Renal cortical epithelial cell (primary cell): ENCODE results near the gene SFMBT2. TPM values are rescaled to one million over a fixed set of nuclear protein-coding genes. Genes with fewer than 3 reads are reported as not detected.
A peak's percentile ranks its signal among the peaks of the same experiment; 100 is the strongest.
"Not testable (repeated sequence)": the region's sequence is repeated elsewhere in the genome, so short reads cannot be mapped to it uniquely, and the experiment has no call there.

ENCODE experiments used
- DNase-seq: peaks from one replicate; pipeline ENCODE4 v3.0.0-alpha.2; 2011; ENCODE audit warnings: low read depth
- total RNA-seq: library from RNA; depleted of rRNA; stranded (reverse); fragments of >200 nt; gene quantifications from 2 replicates; pipeline ENCODE4 v1.2.3, GENCODE V29; 2014

The SFMBT2 gene
- total RNA-seq, 1 donor from 2014 or later, result 0.45 TPM

- DNase-seq, result peak; percentile 46
Observed at GRCh38 chr10:7320072-7320471, 90.8 kb downstream of the SFMBT2 start.

DNA sequence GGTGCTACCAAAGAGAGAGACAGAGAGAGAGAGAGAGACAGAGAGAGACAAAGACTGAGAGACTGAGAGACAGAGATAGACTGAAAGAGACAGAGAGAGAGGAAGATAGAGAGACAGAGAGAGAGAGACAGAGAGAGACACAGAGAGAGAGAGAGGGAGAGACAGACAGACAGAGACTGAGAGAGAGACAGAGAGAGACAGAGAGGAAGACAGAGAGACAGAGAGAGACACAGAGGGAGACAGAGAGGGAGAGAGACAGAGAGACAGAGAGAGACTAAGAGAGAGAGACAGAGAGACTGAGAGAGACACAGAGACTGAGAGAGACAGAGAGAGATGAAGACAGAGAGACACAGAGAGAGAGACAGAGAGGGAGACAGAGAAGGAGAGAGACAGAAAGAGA, 91.2 kb downstream of the SFMBT2 start:
- no peak for DNase-seq

- no peak for DNase-seq
Observed at GRCh38 chr10:7318836-7319235, 92.0 kb downstream of the SFMBT2 start.

GRCh38 chr10:7317786-7318446, 92.9 kb downstream of the SFMBT2 start:
- no peak for DNase-seq

GRCh38 chr10:7316839-7317238, 94.0 kb downstream of the SFMBT2 start:
- DNase-seq, result no peak

DNA sequence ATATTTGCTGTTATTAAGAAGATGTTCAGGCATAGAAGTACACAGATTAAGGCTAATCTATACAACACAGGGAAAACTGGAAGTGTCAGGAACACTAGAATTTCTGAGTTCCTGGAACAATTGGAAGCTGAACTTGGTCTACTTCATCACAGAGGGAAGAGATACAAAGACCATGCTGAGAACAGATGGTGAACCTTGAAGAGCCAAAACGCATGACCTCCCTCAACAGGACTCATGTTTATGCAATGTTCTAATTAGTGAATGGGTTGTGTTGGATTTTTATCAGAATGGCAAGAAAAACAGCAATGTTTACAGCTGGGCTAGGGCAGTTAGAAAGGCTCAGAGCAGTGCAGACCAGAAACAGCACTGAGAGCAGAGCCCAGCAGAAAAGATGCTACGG, 94.9 kb downstream of the SFMBT2 start:
- no peak for DNase-seq

GRCh38 chr10:7314170-7314569, 96.7 kb downstream of the SFMBT2 start:
- peak; percentile 69 for DNase-seq

- peak; percentile 56 for DNase-seq
Observed at GRCh38 chr10:7312488-7312857, 98.4 kb downstream of the SFMBT2 start.

GRCh38 chr10:7311850-7312487, 98.9 kb downstream of the SFMBT2 start:
- not testable (repeated sequence) for DNase-seq

GRCh38 chr10:7311218-7311849, 99.5 kb downstream of the SFMBT2 start:
- DNase-seq, result peak; percentile 58

- DNase-seq, result no peak
Observed at GRCh38 chr10:7310076-7310475, 100.8 kb downstream of the SFMBT2 start.

DNA sequence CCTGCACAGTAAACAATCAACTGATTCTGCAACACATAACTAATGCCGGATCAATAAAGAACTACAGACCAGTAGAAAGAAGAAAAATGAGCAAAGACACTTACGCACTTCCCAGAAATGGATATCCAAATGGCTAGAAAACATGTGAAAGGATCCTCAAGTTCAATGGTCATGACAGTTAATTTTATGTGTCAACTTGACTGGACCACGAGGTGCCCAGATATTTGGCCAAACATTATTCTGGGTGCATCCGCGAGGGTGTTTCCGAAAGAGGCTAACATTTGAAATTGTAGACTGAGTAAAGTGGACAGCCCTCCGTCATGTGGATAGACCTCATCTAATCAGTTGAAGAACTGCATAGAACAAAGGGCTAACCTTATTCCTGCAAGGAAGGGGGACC, 102.0 kb downstream of the SFMBT2 start:
- DNase-seq, result no peak

DNA sequence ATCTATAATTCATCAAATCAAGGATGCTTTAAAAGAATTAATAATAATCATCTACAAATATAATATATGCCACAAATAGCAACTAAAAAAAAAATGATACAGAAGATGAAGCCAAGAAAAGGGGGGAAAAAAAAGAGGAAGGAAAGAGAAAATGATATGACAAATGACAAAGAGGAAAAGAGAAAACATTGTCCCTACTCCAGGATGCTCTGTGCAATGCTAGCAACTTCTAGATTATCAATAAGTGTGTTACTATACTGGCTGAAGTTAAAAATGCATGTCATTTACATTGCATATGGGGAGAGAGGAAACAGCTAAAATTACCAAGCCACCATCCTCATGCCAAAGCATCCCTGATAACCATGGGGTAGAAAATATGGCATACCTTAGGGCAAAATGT, 104.2 kb downstream of the SFMBT2 start:
- DNase-seq, result no peak

DNA sequence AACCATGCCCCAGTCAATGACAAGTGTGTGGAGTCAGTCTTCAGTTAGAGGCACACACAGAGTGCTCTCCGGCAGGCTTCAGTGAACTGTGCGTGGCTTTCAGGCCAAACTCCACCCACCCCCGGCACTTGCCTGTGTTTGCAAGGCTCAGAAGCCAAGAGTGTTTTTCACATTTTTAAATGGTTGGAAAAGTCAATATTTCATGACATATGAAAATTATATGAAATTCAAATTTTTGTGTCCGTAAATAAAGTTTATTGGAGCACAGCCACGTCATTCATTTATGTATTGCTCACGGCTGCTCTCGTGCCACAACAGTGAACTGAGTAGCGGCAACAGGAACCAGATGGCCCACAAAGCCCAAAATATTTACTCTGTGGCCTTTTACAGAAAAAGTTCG, 104.7 kb downstream of the SFMBT2 start:
- DNase-seq, result no peak

GRCh38 chr10:7305053-7305452, 105.8 kb downstream of the SFMBT2 start:
- no peak for DNase-seq

GRCh38 chr10:7304110-7304509, 106.7 kb downstream of the SFMBT2 start:
- no peak for DNase-seq

- DNase-seq, result no peak
Observed at GRCh38 chr10:7302930-7303557, 107.8 kb downstream of the SFMBT2 start.

DNA sequence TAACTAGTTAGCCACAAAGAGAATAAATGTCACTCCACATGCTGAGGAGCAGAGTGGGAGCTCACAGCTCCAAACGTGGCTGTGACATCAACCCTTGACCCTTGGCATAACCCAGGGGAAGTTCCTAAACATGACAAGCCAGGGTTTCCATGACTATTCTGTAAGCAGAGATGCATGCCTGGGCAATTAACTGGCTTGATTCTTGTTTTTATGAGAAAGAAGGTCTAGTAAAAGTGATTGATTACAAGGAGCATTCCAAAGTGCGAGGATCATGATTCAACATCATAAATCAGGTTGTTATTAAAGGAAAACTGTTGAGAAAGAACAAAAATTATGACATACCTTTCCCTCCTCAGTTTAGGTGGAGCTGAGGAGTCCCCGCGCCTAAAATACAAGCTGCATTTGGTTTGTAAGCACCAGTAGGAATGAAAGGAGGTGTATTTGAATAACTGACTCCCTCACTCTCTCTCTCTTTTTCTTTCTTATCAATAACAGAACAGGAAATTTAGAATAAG, 108.4 kb downstream of the SFMBT2 start:
- DNase-seq, result peak; percentile 45

GRCh38 chr10:7301006-7301778, 109.6 kb downstream of the SFMBT2 start:
- DNase-seq, result no peak

DNA sequence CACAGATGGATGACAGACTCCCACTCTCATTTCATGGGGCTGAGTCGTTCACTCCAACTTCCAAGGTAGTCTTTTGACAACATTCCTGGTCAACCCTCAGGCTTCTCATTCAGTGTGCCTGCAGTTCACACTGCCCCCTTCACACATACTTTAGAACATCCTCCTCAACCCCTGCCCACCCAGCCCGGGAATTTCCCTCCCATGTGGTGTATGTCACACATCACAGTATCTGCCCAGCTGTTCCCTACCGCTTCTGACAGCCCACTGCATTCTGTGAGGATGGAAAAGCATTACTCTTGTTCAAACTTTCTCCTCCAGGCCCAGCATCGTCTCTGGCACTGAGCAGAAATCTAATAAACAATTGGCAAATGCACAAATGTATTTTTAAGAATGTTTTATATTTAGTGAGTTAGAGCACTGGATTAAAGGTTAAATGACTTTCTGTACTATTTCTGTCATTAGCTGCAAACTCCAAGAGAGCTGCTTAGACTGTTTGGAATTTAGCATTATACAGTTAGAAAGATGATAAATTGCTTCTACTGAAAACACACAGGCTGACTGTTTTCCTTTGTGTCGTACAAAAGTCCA, 110.4 kb downstream of the SFMBT2 start:
- DNase-seq, result peak; percentile 28

DNA sequence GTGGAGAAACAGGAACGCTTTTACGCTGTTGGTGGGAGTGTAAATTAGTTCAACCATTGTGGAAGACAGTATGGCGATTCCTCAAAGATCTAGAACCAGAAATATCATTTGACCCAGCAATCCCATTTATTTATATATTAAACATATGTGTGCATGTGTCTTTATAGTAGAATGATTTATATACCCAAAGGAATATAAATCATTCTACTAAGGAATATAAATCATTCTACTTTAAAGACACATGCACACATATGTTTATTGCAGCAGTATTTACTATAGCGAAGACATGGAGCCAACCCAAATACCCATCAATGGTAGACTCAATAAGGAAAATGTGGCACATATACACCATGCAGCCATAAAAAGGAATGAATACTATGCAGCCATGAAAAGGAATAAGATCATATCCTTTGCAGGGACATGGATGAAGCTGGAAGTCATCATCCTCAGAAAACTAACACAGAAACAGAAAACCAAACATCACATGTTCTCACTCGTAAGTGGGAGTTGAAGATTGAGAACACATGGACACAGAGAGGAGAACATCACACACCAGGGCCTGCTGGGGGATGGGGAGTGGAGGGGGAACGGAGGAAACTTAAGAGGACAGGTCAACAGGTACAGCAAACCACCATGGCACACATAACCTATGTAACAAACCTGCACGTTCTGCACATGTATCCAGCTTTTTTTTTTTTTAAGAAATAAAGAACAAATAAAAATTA, 111.1 kb downstream of the SFMBT2 start:
- DNase-seq, result not testable (repeated sequence)
